ENCODE measurements around the gene NOPCHAP1. TPM values are rescaled to one million over a fixed set of nuclear protein-coding genes. Genes with fewer than 3 reads are reported as not detected.

NOPCHAP1 gene
- total RNA-seq, 1 experiment from 2014 or later, result 25.6 TPM

DNA sequence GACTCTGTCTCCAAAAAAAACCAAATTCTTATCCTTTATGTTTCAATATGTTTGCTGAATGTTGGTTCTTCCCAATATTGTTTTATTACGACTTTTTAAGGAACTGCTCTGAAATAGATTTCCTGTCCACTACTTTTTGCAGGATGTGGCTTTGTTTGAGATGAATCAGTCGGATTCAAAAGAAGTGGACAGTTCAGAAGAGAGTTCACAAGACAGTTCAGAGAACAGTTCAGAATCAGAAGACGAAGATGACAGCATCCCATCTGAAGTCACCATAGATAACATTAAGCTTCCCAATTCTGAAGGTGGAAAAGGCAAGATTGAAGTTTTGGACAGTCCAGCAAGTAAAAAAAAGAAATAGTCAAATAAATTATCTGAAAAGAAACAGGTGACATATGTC, 8.2 kb downstream of the NOPCHAP1 start:
- H2AFZ ChIP-seq (ENCODE audit: low read depth, low read length, poor library complexity, severe bottlenecking), result no peak overlapping the region
- TF ChIP-seq POLR2A (IDR thresholded peaks at IDR 0.05; ENCODE audit: borderline replicate concordance, extremely low read depth, insufficient read depth, insufficient read length) (no peak), ZFX (IDR thresholded peaks at IDR 0.05) (no peak), JUND (IDR thresholded peaks at IDR 0.05) (no peak), SIN3A (IDR thresholded peaks at IDR 0.05; ENCODE audit: low read depth) (no peak), TCF7L2 (IDR thresholded peaks at IDR 0.05; ENCODE audit: borderline replicate concordance, extremely low read depth, insufficient read depth, insufficient read length) (no peak), EGR1 (IDR thresholded peaks at IDR 0.05; ENCODE audit: low read depth) (no peak)
- TF ChIP-seq, protein P1, sequence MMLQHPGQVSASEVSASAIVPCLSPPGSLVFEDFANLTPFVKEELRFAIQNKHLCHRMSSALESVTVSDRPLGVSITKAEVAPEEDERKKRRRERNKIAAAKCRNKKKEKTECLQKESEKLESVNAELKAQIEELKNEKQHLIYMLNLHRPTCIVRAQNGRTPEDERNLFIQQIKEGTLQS (IDR thresholded peaks at IDR 0.05), result no peak
- H3K4me2 ChIP-seq (ENCODE audit: low read length), result no peak overlapping the region
- intact Hi-C loops (cut with micrococcal nuclease), result no loop called here
- no peak overlapping the region for H3K27ac ChIP-seq (ENCODE audit: low read depth, low read length)
- POLR2A ChIA-PET, result no interaction called here
- H3K9me2 ChIP-seq (ENCODE audit: insufficient read depth), result no peaks in the 10 kb centered on the region
- no peak overlapping the region for H3K9ac ChIP-seq (ENCODE audit: low read length)
- no peaks in the 10 kb centered on the region for H3K27me3 ChIP-seq (ENCODE audit: insufficient read depth, low read length)
- CTCF ChIA-PET, result no interaction called here
- no TSS peak for BruUV-seq (replicated peaks)
- DNase-seq (ENCODE audit: low read depth, low spot score) (no peak), ATAC-seq (no peak)
- H3K9me3 ChIP-seq (ENCODE audit: control insufficient read depth in 1 of 2, insufficient read depth in 1 of 2, low read depth in 1 of 2, low read length in 2 of 2), result no peaks in the 10 kb centered on the region
- RAD21 ChIA-PET (ENCODE audit: low non-redundant PET in 1 of 2, low total read pairs in 2 of 2, uncharacterized antibody in 2 of 2, unreplicated experiment in 2 of 2), result no interaction called here
- no peaks in the 10 kb centered on the region for H3K4me1 ChIP-seq (ENCODE audit: control insufficient read depth in 1 of 2, insufficient read depth in 2 of 2, low read length in 2 of 2)
- peaks cover 3% of the 10 kb centered on the region for H4K20me1 ChIP-seq (ENCODE audit: insufficient read depth)
- peaks cover 39% of the 10 kb centered on the region for H3K79me2 ChIP-seq (ENCODE audit: insufficient read depth, low read length)
- no peak overlapping the region for H3K4me3 ChIP-seq (replicated peaks in 1 of 2; ENCODE audit: low read depth in 1 of 2, low read length in 2 of 2)
- peaks cover 28 to 57% of the 10 kb centered on the region in 2 experiments for H3K36me3 ChIP-seq (ENCODE audit: control insufficient read depth in 1 of 2, insufficient read depth in 2 of 2, low read length in 2 of 2)

DNA sequence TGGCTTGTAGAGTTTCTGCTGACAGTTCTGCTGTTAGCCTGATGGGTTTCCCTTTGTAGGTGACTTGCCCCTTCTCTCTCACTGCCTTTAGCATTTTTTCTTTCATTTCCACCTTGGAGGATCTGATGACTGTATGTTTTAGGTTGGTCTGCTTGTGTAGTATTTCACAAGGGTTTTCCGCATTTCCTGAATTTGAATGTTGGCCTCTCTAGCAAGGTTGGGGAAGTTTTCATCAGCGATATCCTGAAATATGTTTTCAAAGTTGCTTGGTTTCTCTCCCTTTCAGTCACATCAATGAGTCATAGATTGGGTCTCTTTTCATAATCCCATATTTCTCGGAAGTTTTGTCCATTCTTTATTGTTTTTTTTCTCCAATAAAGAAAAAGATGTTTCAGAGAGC, 11.4 kb downstream of the NOPCHAP1 start:
- CTCF ChIA-PET, result no interaction called here
- BruUV-seq (replicated peaks), result no TSS peak

More for the DNA sequence above, 11.4 kb downstream of the NOPCHAP1 start:
- Histone ChIP-seq H3K4me3 (replicated peaks in 1 of 2; ENCODE audit: low read depth in 1 of 2, low read length in 2 of 2) (no peak overlapping the region), H3K9me3 (ENCODE audit: control insufficient read depth in 1 of 2, insufficient read depth in 1 of 2, low read depth in 1 of 2, low read length in 2 of 2) (no peaks in the 10 kb centered on the region), H3K79me2 (ENCODE audit: insufficient read depth, low read length) (peaks cover 18% of the 10 kb centered on the region), H3K36me3 (ENCODE audit: control insufficient read depth in 1 of 2, insufficient read depth in 2 of 2, low read length in 2 of 2) (peaks cover 18 to 32% of the 10 kb centered on the region in 2 experiments; a peak in 3 of 4 replicates), H4K20me1 (ENCODE audit: insufficient read depth) (no peaks in the 10 kb centered on the region; the same call in 1 of the 2 replicates), H3K27ac (ENCODE audit: low read depth, low read length) (no peak overlapping the region), H3K4me2 (ENCODE audit: low read length) (no peak overlapping the region), H3K9ac (ENCODE audit: low read length) (no peak overlapping the region), H2AFZ (ENCODE audit: low read depth, low read length, poor library complexity, severe bottlenecking) (no peak overlapping the region), H3K4me1 (ENCODE audit: control insufficient read depth in 1 of 2, insufficient read depth in 2 of 2, low read length in 2 of 2) (no peaks in the 10 kb centered on the region), H3K27me3 (ENCODE audit: insufficient read depth, low read length) (no peaks in the 10 kb centered on the region), H3K9me2 (ENCODE audit: insufficient read depth) (no peaks in the 10 kb centered on the region)
- ATAC-seq (no peak), DNase-seq (ENCODE audit: low read depth, low spot score) (no peak)
- RAD21 ChIA-PET (ENCODE audit: low non-redundant PET in 1 of 2, low total read pairs in 2 of 2, uncharacterized antibody in 2 of 2, unreplicated experiment in 2 of 2), result no interaction called here
- intact Hi-C loops (cut with micrococcal nuclease), result no loop called here
- POLR2A ChIA-PET, result no interaction called here
- TF ChIP-seq POLR2AphosphoS5 (IDR thresholded peaks at IDR 0.05; ENCODE audit: low read depth, low read length) (no peak), FOSL1 (IDR thresholded peaks at IDR 0.05; ENCODE audit: low read depth) (no peak), ZFX (IDR thresholded peaks at IDR 0.05) (no peak), ELF1 (IDR thresholded peaks at IDR 0.05; ENCODE audit: borderline replicate concordance, low read depth) (no peak), ZNF274 (IDR thresholded peaks at IDR 0.05; ENCODE audit: low read depth, low read length) (no peak), SP1 (IDR thresholded peaks at IDR 0.05; ENCODE audit: low read depth) (no peak), RAD21 (IDR thresholded peaks at IDR 0.05; ENCODE audit: low read depth) (no peak), SIN3A (IDR thresholded peaks at IDR 0.05; ENCODE audit: low read depth) (no peak)
- TF ChIP-seq, protein P1 (IDR thresholded peaks at IDR 0.05), result no peak
- TF ChIP-seq, protein P2, sequence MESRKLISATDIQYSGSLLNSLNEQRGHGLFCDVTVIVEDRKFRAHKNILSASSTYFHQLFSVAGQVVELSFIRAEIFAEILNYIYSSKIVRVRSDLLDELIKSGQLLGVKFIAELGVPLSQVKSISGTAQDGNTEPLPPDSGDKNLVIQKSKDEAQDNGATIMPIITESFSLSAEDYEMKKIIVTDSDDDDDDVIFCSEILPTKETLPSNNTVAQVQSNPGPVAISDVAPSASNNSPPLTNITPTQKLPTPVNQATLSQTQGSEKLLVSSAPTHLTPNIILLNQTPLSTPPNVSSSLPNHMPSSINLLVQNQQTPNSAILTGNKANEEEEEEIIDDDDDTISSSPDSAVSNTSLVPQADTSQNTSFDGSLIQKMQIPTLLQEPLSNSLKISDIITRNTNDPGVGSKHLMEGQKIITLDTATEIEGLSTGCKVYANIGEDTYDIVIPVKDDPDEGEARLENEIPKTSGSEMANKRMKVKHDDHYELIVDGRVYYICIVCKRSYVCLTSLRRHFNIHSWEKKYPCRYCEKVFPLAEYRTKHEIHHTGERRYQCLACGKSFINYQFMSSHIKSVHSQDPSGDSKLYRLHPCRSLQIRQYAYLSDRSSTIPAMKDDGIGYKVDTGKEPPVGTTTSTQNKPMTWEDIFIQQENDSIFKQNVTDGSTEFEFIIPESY (IDR thresholded peaks at IDR 0.05; ENCODE audit: extremely low read depth, insufficient replicate concordance, low read length), result no peak
- TF ChIP-seq, protein P3, sequence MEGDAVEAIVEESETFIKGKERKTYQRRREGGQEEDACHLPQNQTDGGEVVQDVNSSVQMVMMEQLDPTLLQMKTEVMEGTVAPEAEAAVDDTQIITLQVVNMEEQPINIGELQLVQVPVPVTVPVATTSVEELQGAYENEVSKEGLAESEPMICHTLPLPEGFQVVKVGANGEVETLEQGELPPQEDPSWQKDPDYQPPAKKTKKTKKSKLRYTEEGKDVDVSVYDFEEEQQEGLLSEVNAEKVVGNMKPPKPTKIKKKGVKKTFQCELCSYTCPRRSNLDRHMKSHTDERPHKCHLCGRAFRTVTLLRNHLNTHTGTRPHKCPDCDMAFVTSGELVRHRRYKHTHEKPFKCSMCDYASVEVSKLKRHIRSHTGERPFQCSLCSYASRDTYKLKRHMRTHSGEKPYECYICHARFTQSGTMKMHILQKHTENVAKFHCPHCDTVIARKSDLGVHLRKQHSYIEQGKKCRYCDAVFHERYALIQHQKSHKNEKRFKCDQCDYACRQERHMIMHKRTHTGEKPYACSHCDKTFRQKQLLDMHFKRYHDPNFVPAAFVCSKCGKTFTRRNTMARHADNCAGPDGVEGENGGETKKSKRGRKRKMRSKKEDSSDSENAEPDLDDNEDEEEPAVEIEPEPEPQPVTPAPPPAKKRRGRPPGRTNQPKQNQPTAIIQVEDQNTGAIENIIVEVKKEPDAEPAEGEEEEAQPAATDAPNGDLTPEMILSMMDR (IDR thresholded peaks at IDR 0.05 in 2 of 3, conservative IDR thresholded peaks at IDR 0.05 in 1 of 3; ENCODE audit: borderline replicate concordance in 1 of 3, insufficient read depth in 1 of 3, low read depth in 2 of 3, low read length in 2 of 3), result no peak
